H9 (cell line): Measurements from ENCODE around the gene USP12. TPM values are rescaled to one million over a fixed set of nuclear protein-coding genes. Genes with fewer than 3 reads are reported as not detected.

Experiments used
- DNase-seq: peaks from one replicate; pipeline ENCODE4 v3.0.0-alpha.2; 2017
- H2AFZ ChIP-seq: one replicate; pipeline ENCODE4 v1.6.1; 2013; ENCODE audit warnings: mild to moderate bottlenecking, low read length, control low read depth, moderate library complexity
- H2AK5ac ChIP-seq: 2 replicates; pipeline ENCODE4 v1.6.1; 2013; ENCODE audit warnings: low read length, control low read depth, mixed read lengths; ENCODE audit not compliant: insufficient read length
- H2BK120ac ChIP-seq: one replicate; pipeline ENCODE4 v1.6.1; 2013; ENCODE audit warnings: low read depth, mild to moderate bottlenecking, low read length, control low read depth, inconsistent platforms; ENCODE audit not compliant: poor library complexity, severe bottlenecking
- H2BK12ac ChIP-seq: 2 replicates; pipeline ENCODE4 v1.6.1; 2013; ENCODE audit warnings: low read length, control low read depth, mixed read lengths, low read depth; ENCODE audit not compliant: insufficient read length
- H2BK15ac ChIP-seq: 2 replicates; pipeline ENCODE4 v1.6.1; 2013; ENCODE audit warnings: low read depth, low read length, control low read depth
- H2BK20ac ChIP-seq: one replicate; pipeline ENCODE4 v1.6.1; 2013; ENCODE audit warnings: low read depth, mild to moderate bottlenecking, low read length, control low read depth, inconsistent platforms; ENCODE audit not compliant: poor library complexity, severe bottlenecking
- H2BK5ac ChIP-seq: 2 replicates; pipeline ENCODE4 v1.6.1; 2013; ENCODE audit warnings: low read length, control low read depth, mixed read lengths; ENCODE audit not compliant: insufficient read length
- H3K14ac ChIP-seq: 2 replicates; pipeline ENCODE4 v1.6.1; 2013; ENCODE audit warnings: low read length, control low read depth; ENCODE audit not compliant: insufficient read depth
- H3K18ac ChIP-seq: 2 replicates; pipeline ENCODE4 v1.6.1; 2013; ENCODE audit warnings: low read depth, mild to moderate bottlenecking, mixed read lengths, low read length, control low read depth; ENCODE audit not compliant: insufficient read length
- H3K23ac ChIP-seq: 2 replicates; pipeline ENCODE4 v1.6.1; 2013; ENCODE audit warnings: low read length, control low read depth, mixed read lengths, low read depth; ENCODE audit not compliant: insufficient read length
- H3K23me2 ChIP-seq: 2 replicates; pipeline ENCODE4 v1.6.1; 2013; ENCODE audit warnings: low read depth, mild to moderate bottlenecking, mixed read lengths, low read length, control low read depth; ENCODE audit not compliant: insufficient read length, poor library complexity, severe bottlenecking
- H3K27ac ChIP-seq: 2 replicates; pipeline ENCODE4 v1.5.1; 2013; ENCODE audit warnings: low read length, control low read depth, mixed read lengths, low read depth; ENCODE audit not compliant: insufficient read length
- H3K27me3 ChIP-seq: 2 replicates; pipeline ENCODE4 v1.6.1; 2013; ENCODE audit warnings: low read length, control low read depth, inconsistent platforms; ENCODE audit not compliant: insufficient read depth
- H3K4ac ChIP-seq: 2 replicates; pipeline ENCODE4 v1.6.1; 2013; ENCODE audit warnings: low read depth, mild to moderate bottlenecking, control low read depth, inconsistent platforms, low read length, moderate library complexity
- H3K4me1 ChIP-seq: 2 replicates; pipeline ENCODE4 v1.6.1; 2013; ENCODE audit warnings: low read length, control low read depth, inconsistent platforms; ENCODE audit not compliant: insufficient read depth
- H3K4me2 ChIP-seq: 2 replicates; pipeline ENCODE4 v1.6.1; 2013; ENCODE audit warnings: low read length, control low read depth, mixed read lengths; ENCODE audit not compliant: insufficient read length, insufficient read depth
- H3K56ac ChIP-seq: 2 replicates; pipeline ENCODE4 v1.6.1; 2013; ENCODE audit warnings: low read depth, mild to moderate bottlenecking, mixed read lengths, low read length, control low read depth; ENCODE audit not compliant: insufficient read length
- H3K79me1 ChIP-seq: 2 replicates; pipeline ENCODE4 v1.6.1; 2013; ENCODE audit warnings: low read depth, mild to moderate bottlenecking, moderate library complexity, low read length, control low read depth, inconsistent platforms; ENCODE audit not compliant: insufficient read depth, poor library complexity, severe bottlenecking
- H3K79me2 ChIP-seq: 2 replicates; pipeline ENCODE4 v1.6.1; 2013; ENCODE audit warnings: low read length, control low read depth, inconsistent platforms; ENCODE audit not compliant: insufficient read depth
- H3K9ac ChIP-seq: 2 replicates; pipeline ENCODE4 v1.6.1; 2013; ENCODE audit warnings: low read length, control low read depth, mixed read lengths; ENCODE audit not compliant: insufficient read length; ENCODE audit errors: extremely low read depth
- H3K9me3 ChIP-seq: one replicate; pipeline ENCODE4 v1.6.1; 2013; ENCODE audit warnings: low read depth, low read length, inconsistent platforms; ENCODE audit not compliant: control insufficient read depth
- H3T11ph ChIP-seq: one replicate; pipeline ENCODE4 v1.6.1; 2013; ENCODE audit warnings: mild to moderate bottlenecking, low read length, control low read depth, inconsistent platforms
- H4K20me1 ChIP-seq: one replicate; pipeline ENCODE4 v1.6.1; 2013; ENCODE audit not compliant: control insufficient read depth, insufficient read length, insufficient read depth
- H4K5ac ChIP-seq: 2 replicates; pipeline ENCODE4 v1.6.1; 2013; ENCODE audit warnings: low read depth, mild to moderate bottlenecking, mixed read lengths, low read length, control low read depth; ENCODE audit not compliant: insufficient read length
- H4K8ac ChIP-seq: replicated peaks from 2 replicates; pipeline ENCODE4 v1.6.1; 2013; ENCODE audit warnings: low read length, control low read depth, mixed read lengths, low read depth; ENCODE audit not compliant: insufficient read length
- H4K91ac ChIP-seq: 2 replicates; pipeline ENCODE4 v1.6.1; 2013; ENCODE audit warnings: low read depth, mild to moderate bottlenecking, moderate library complexity, mixed read lengths, low read length, control low read depth; ENCODE audit not compliant: insufficient read length
- H3K27ac Mint-ChIP-seq, 3 experiments: 2 replicates in 2 of 3; 3 replicates in 1 of 3; pipeline ENCODE4 v1.8.0; 2020 to 2021; ENCODE audit warnings: mixed read lengths in 3 of 3, mild to moderate bottlenecking in 1 of 3, moderate library complexity in 1 of 3
- H3K27me3 Mint-ChIP-seq: 2 replicates; pipeline ENCODE4 v1.8.0; 2021; ENCODE audit warnings: low read depth, mild to moderate bottlenecking, moderate library complexity, mixed read lengths
- H3K36me3 Mint-ChIP-seq, 3 experiments: 2 replicates in 2 of 3; 3 replicates in 1 of 3; pipeline ENCODE4 v1.8.0; 2020 to 2021; ENCODE audit warnings: low read depth in 3 of 3, mixed read lengths in 3 of 3; ENCODE audit not compliant: insufficient read depth in 1 of 3
- H3K4me1 Mint-ChIP-seq, 2 experiments: 2 replicates each; pipeline ENCODE4 v1.8.0; 2020; ENCODE audit warnings: mixed read lengths in 2 of 2
- H3K4me3 Mint-ChIP-seq, 2 experiments: 2 replicates in 1 of 2; 3 replicates in 1 of 2; pipeline ENCODE4 v1.8.0; 2020 to 2021; ENCODE audit warnings: mild to moderate bottlenecking in 2 of 2, mixed read lengths in 2 of 2, moderate library complexity in 1 of 2
- H3K9me3 Mint-ChIP-seq, 2 experiments: 2 replicates in 1 of 2; 3 replicates in 1 of 2; pipeline ENCODE4 v1.8.0; 2020; ENCODE audit warnings: mild to moderate bottlenecking in 2 of 2, mixed read lengths in 2 of 2, moderate library complexity in 1 of 2
- CTCF ChIP-seq: fragments of 200-600 bp; sonication (generic); conservative IDR thresholded peaks from 3 replicates; pipeline ENCODE4 v1.8.0; 2021; ENCODE audit warnings: antibody characterized with exemption, mild to moderate bottlenecking
- WGBS: extraction: QIAGEN DNeasy Blood & Tissue Kit; methylation state at CpG from one replicate; pipeline ENCODE4 v1.1.7; 2013; ENCODE audit warnings: missing lambda C conversion rate, low lambda C conversion rate, mixed read lengths; ENCODE audit not compliant: insufficient read length; ENCODE audit errors: extremely low coverage; 5-methylcytosine and 5-hydroxymethylcytosine counted together
- total RNA-seq: library from RNA; stranded (reverse); gene quantifications from 2 replicates; pipeline ENCODE4 v1.2.1, GENCODE V29; 2021

The USP12 gene
- total RNA-seq, 1 experiment from 2014 or later, result 24.8 TPM

GRCh38 chr13:27174766-27175455 is 3.3 kb upstream of the USP12 start:
- no peak overlapping the region for H2AFZ ChIP-seq
- no peak overlapping the region for H3K27ac ChIP-seq
- peaks cover 1% of the 10 kb centered on the region; the same call in 1 of the 2 replicates for H3K27me3 Mint-ChIP-seq
- H2BK20ac ChIP-seq, result no peak overlapping the region
- no CpG with 5 or more reads among the region's 6 CpGs for WGBS
- peaks cover 3% of the 10 kb centered on the region; the same call in 1 of the 2 replicates for H3K79me2 ChIP-seq
- no peak overlapping the region for H3K4ac ChIP-seq
- no peaks in the 10 kb centered on the region; the same call in 1 of the 2 replicates for H3K4me1 ChIP-seq
- H3K18ac ChIP-seq, result no peak overlapping the region
- no peak overlapping the region for H4K91ac ChIP-seq
- H4K5ac ChIP-seq, result no peak overlapping the region
- no peaks in the 10 kb centered on the region for H3K36me3 Mint-ChIP-seq
- peaks cover 5% of the 10 kb centered on the region for H3K23me2 ChIP-seq
- H2BK12ac ChIP-seq, result no peak overlapping the region
- no peak overlapping the region for H3K23ac ChIP-seq
- H2BK15ac ChIP-seq, result no peak overlapping the region
- no peak overlapping the region for H3K4me3 Mint-ChIP-seq
- no peaks in the 10 kb centered on the region for H3K27me3 ChIP-seq
- no peak overlapping the region for H2BK120ac ChIP-seq
- no peak overlapping the region for H3K4me2 ChIP-seq
- no peaks in the 10 kb centered on the region for H3K9me3 ChIP-seq
- H3K56ac ChIP-seq, result no peak overlapping the region
- no peaks in the 10 kb centered on the region for H3K79me1 ChIP-seq
- H3T11ph ChIP-seq, result no peak overlapping the region
- no peaks in the 10 kb centered on the region; a peak in 1 of 5 replicates for H3K9me3 Mint-ChIP-seq
- TF ChIP-seq CTCF, result no peak
- no peak overlapping the region for H3K14ac ChIP-seq
- H3K9ac ChIP-seq, result no peak overlapping the region
- H2AK5ac ChIP-seq, result no peak overlapping the region
- no peak overlapping the region for H4K8ac ChIP-seq
- H4K20me1 ChIP-seq, result no peaks in the 10 kb centered on the region
- H3K27ac Mint-ChIP-seq, result no peak overlapping the region; a peak in 1 of 7 replicates
- H3K4me1 Mint-ChIP-seq, result peaks cover 19 to 21% of the 10 kb centered on the region in 2 experiments
- no peak for DNase-seq
- H2BK5ac ChIP-seq, result no peak overlapping the region
